ENCODE data around the gene FAM53B. TPM values are rescaled to one million over a fixed set of nuclear protein-coding genes. Genes with fewer than 3 reads are reported as not detected.

The FAM53B gene
- total RNA-seq, 1 donor from 2014 or later = 19.3 TPM

- Mint-ChIP-seq H3K9me3 (no peaks in the 10 kb centered on the region), H3K27me3 (ENCODE audit: low read depth) (no peaks in the 10 kb centered on the region), H3K36me3 (ENCODE audit: low read depth) (peaks cover 40% of the 10 kb centered on the region), H3K4me1 (ENCODE audit: low read depth) (peaks cover 72% of the 10 kb centered on the region), H3K4me3 (ENCODE audit: low read depth) (no peak overlapping the region), H3K27ac (peak overlapping the region; percentile 72)
- intact Hi-C loops (cut with micrococcal nuclease) = no loop called here
- DNase-seq (ENCODE audit: low spot score) = no peak
These were observed 22.7 kb downstream of the FAM53B start for GRCh38 chr10:124721330-124722045.

DNA sequence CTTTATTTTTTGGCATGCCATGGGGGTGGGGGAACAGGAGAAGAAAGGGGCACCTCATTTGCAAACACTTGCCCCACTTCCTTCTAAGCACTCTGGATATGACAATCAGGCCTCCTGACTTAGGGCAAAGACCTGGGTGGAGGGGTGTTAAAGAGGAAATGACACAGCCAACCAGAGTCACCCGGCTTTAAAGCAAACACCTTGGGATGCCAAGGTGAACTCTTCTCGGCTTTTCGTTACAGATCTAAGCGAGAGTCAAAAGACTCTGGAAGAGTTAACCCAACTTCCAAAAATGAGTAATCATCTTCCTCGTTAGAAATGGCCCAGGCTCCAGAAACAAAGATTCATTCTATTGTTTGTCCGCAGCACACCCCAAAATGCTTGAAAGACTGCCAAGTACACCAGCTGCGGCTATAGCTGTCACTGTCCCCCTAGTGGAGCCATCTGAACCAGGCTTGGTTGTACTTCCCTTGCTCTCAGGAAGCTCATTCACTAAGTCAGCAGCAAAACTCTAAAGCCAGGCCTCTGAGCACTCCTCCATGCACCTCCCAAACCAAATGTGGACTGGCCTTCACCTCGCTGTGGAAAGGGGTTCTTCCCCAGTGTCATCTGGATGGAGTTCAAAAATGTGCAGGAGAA, 24.8 kb downstream of the FAM53B start:
- Mint-ChIP-seq H3K4me3 (ENCODE audit: low read depth) (peak overlapping the region; percentile 47), H3K27me3 (ENCODE audit: low read depth) (peaks cover 2% of the 10 kb centered on the region), H3K36me3 (ENCODE audit: low read depth) (peaks cover 38% of the 10 kb centered on the region), H3K27ac (peak overlapping the region; percentile 58), H3K9me3 (no peaks in the 10 kb centered on the region), H3K4me1 (ENCODE audit: low read depth) (peaks cover 76% of the 10 kb centered on the region)
- intact Hi-C loops (cut with micrococcal nuclease) = loop anchor here (1.0 to 10.0 kb wide), 2 partner anchors 71 to 345 kb away; no protein-coding TSS in a partner anchor
- peak; percentile 47 for DNase-seq (ENCODE audit: low spot score)

- Mint-ChIP-seq H3K36me3 (ENCODE audit: low read depth) (peaks cover 45% of the 10 kb centered on the region), H3K9me3 (no peaks in the 10 kb centered on the region), H3K4me3 (ENCODE audit: low read depth) (peak overlapping the region; percentile 24), H3K27me3 (ENCODE audit: low read depth) (peaks cover 2% of the 10 kb centered on the region), H3K4me1 (ENCODE audit: low read depth) (peaks cover 75% of the 10 kb centered on the region), H3K27ac (peak overlapping the region; percentile 58)
- intact Hi-C loops (cut with micrococcal nuclease) = loop anchor here (1.0 to 10.0 kb wide), 6 partner anchors 10 to 347 kb away; no protein-coding TSS in a partner anchor
- DNase-seq (ENCODE audit: low spot score) = peak; percentile 64
These were observed 26.1 kb downstream of the FAM53B start for GRCh38 chr10:124717911-124718741.

- H3K4me1 Mint-ChIP-seq (ENCODE audit: low read depth) = peaks cover 74% of the 10 kb centered on the region
- no peak for DNase-seq (ENCODE audit: low spot score)
- H3K9me3 Mint-ChIP-seq = no peaks in the 10 kb centered on the region
- peak overlapping the region; percentile 58 for H3K27ac Mint-ChIP-seq
- H3K36me3 Mint-ChIP-seq (ENCODE audit: low read depth) = peaks cover 50% of the 10 kb centered on the region
- H3K27me3 Mint-ChIP-seq (ENCODE audit: low read depth) = peaks cover 2% of the 10 kb centered on the region
- H3K4me3 Mint-ChIP-seq (ENCODE audit: low read depth) = no peak overlapping the region
- intact Hi-C loops (cut with micrococcal nuclease) = loop anchor here (10.0 kb wide), 1 partner anchor 348 kb away; no protein-coding TSS in a partner anchor
These were observed 27.0 kb downstream of the FAM53B start for GRCh38 chr10:124717041-124717757.

DNA sequence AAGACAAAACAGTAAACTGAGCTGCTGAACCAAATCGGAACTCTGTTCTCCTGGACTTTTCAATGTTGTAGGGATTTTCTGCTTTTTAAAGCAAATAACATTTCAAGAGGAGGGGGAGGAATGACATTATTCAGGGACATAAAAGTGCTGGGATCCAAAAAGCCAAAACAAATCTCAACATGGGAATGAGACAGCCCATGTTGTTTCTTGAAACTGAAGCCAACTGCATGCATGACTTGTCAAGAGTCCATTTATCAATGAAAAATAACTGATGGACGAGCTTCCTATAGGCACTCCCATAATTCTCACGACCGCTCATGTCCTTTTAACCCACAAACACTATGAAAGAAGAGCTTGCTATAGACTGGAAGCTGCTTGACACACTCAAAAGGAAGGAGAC, 27.8 kb downstream of the FAM53B start:
- no peak for DNase-seq (ENCODE audit: low spot score)
- Mint-ChIP-seq H3K27ac (no peak overlapping the region), H3K4me1 (ENCODE audit: low read depth) (peaks cover 67% of the 10 kb centered on the region), H3K9me3 (no peaks in the 10 kb centered on the region), H3K4me3 (ENCODE audit: low read depth) (no peak overlapping the region), H3K27me3 (ENCODE audit: low read depth) (peaks cover 2% of the 10 kb centered on the region), H3K36me3 (ENCODE audit: low read depth) (peaks cover 49% of the 10 kb centered on the region)
- intact Hi-C loops (cut with micrococcal nuclease) = loop anchor here (10.0 kb wide), 1 partner anchor 348 kb away; no protein-coding TSS in a partner anchor

- no peak for DNase-seq (ENCODE audit: low spot score)
These were observed 28.7 kb downstream of the FAM53B start for GRCh38 chr10:124715439-124715838.

GRCh38 chr10:124713679-124714255, 30.4 kb downstream of the FAM53B start:
- H3K4me1 Mint-ChIP-seq (ENCODE audit: low read depth) = peaks cover 72% of the 10 kb centered on the region
- peaks cover 2% of the 10 kb centered on the region for H3K27me3 Mint-ChIP-seq (ENCODE audit: low read depth)
- peaks cover 46% of the 10 kb centered on the region for H3K36me3 Mint-ChIP-seq (ENCODE audit: low read depth)
- intact Hi-C loops (cut with micrococcal nuclease) = loop anchor here (10.0 kb wide), 1 partner anchor 351 kb away; no protein-coding TSS in a partner anchor
- no peak overlapping the region for H3K27ac Mint-ChIP-seq
- H3K9me3 Mint-ChIP-seq = no peaks in the 10 kb centered on the region
- DNase-seq (ENCODE audit: low spot score) = no peak
- no peak overlapping the region for H3K4me3 Mint-ChIP-seq (ENCODE audit: low read depth)

More at GRCh38 chr10:124715439-124715838, 28.7 kb downstream of the FAM53B start:
- peaks cover 70% of the 10 kb centered on the region for H3K4me1 Mint-ChIP-seq (ENCODE audit: low read depth)
- H3K9me3 Mint-ChIP-seq = no peaks in the 10 kb centered on the region
- H3K27ac Mint-ChIP-seq = no peak overlapping the region
- intact Hi-C loops (cut with micrococcal nuclease) = loop anchor here (10.0 kb wide), 1 partner anchor 349 kb away; no protein-coding TSS in a partner anchor
- H3K4me3 Mint-ChIP-seq (ENCODE audit: low read depth) = no peak overlapping the region
- H3K27me3 Mint-ChIP-seq (ENCODE audit: low read depth) = peaks cover 2% of the 10 kb centered on the region
- peaks cover 50% of the 10 kb centered on the region for H3K36me3 Mint-ChIP-seq (ENCODE audit: low read depth)

DNA sequence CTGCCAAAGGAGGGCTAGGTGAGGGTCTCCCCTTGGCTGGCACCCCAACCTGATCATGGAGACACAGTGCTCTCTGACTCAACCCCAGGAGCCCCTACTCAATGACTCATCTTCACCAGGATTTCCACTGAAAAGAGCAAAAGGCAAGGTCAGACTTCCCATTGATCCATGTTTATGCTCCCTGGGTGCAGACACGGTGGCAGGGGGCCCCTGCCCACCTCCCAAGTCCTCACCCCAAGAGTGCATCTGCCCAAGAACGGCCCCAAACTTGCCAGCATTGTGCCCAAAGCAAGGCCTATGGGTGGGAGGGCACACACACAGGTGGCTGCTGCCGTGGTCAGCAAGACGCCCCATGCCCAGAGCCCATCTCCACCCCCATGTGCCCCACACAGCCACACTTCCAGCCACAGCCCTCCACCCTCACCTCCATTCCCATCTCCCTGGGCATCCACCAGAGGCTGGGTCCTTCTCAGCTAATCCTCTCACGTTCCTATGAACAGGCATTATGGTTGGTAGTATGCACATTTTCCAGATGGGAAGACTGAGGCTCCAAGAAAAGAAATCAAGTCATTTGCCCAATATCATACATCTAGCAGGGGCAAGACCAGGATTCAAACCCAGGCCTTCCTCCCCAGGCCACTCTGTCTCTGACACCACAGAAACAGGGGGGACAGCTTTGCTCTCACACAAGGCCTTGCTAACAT, 31.3 kb downstream of the FAM53B start:
- no peak for DNase-seq (ENCODE audit: low spot score)
- Mint-ChIP-seq H3K4me1 (ENCODE audit: low read depth) (peaks cover 72% of the 10 kb centered on the region), H3K4me3 (ENCODE audit: low read depth) (no peak overlapping the region), H3K27ac (no peak overlapping the region), H3K9me3 (no peaks in the 10 kb centered on the region), H3K27me3 (ENCODE audit: low read depth) (peaks cover 2% of the 10 kb centered on the region), H3K36me3 (ENCODE audit: low read depth) (peaks cover 47% of the 10 kb centered on the region)
- intact Hi-C loops (cut with micrococcal nuclease) = loop anchor here (10.0 kb wide), 1 partner anchor 352 kb away; no protein-coding TSS in a partner anchor

DNA sequence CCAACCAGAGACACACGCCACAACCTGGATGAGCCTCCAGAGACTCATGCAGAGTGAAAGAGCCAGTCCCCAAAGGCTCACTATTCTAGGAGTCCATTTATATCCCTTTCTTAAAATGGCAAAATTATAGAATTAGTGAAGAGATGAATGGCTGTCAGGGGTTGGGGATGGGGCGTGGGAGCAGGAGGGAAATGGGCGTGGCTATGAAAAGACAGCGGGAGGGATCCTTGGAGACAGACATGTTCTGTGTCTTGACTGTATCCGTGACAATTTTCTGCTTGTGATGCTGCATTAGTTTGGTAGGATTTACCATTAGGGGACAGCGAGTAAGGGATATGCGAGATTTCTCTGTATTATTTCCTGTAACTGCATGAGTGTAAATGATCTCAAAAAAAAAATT, 33.0 kb downstream of the FAM53B start:
- DNase-seq (ENCODE audit: low spot score) = no peak
- H3K27me3 Mint-ChIP-seq (ENCODE audit: low read depth) = peaks cover under 1% of the 10 kb centered on the region
- intact Hi-C loops (cut with micrococcal nuclease) = loop anchor here (10.0 kb wide), 1 partner anchor 354 kb away; no protein-coding TSS in a partner anchor
- peaks cover 70% of the 10 kb centered on the region for H3K4me1 Mint-ChIP-seq (ENCODE audit: low read depth)
- H3K9me3 Mint-ChIP-seq = no peaks in the 10 kb centered on the region
- peaks cover 40% of the 10 kb centered on the region for H3K36me3 Mint-ChIP-seq (ENCODE audit: low read depth)
- no peak overlapping the region for H3K4me3 Mint-ChIP-seq (ENCODE audit: low read depth)
- no peak overlapping the region for H3K27ac Mint-ChIP-seq

- intact Hi-C loops (cut with micrococcal nuclease) = loop anchor here (10.0 kb wide), 1 partner anchor 354 kb away; no protein-coding TSS in a partner anchor
- H3K4me3 Mint-ChIP-seq (ENCODE audit: low read depth) = no peak overlapping the region
- peaks cover 46% of the 10 kb centered on the region for H3K36me3 Mint-ChIP-seq (ENCODE audit: low read depth)
- peaks cover 68% of the 10 kb centered on the region for H3K4me1 Mint-ChIP-seq (ENCODE audit: low read depth)
- no peaks in the 10 kb centered on the region for H3K9me3 Mint-ChIP-seq
- no peak overlapping the region for H3K27ac Mint-ChIP-seq
- no peak for DNase-seq (ENCODE audit: low spot score)
- H3K27me3 Mint-ChIP-seq (ENCODE audit: low read depth) = no peaks in the 10 kb centered on the region
These were observed 33.8 kb downstream of the FAM53B start for GRCh38 chr10:124710266-124710881.

DNA sequence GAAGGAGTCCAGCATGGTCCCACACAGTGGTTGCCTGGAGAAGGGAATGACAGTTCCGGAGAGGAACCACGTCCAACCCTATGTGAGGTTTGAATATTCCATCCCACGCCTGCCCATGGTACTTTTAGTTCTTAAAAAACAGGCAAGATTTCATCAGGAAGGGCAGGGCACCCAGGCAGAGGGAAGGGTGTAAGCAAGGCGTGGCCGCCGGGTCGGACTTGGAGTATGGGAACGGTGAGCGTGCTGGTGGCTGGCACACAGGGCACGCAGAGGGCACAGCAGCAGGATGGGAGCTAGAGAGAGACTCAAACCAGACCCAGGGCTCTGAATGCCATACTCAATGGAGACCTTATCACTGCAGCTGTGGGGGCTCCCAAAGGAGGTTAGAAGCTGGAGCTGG, 34.3 kb downstream of the FAM53B start:
- no peak for DNase-seq (ENCODE audit: low spot score)
- intact Hi-C loops (cut with micrococcal nuclease) = loop anchor here (10.0 kb wide), 1 partner anchor 355 kb away; no protein-coding TSS in a partner anchor
- H3K4me3 Mint-ChIP-seq (ENCODE audit: low read depth) = no peak overlapping the region

More for the DNA sequence above, 34.3 kb downstream of the FAM53B start:
- Mint-ChIP-seq H3K36me3 (ENCODE audit: low read depth) (peaks cover 48% of the 10 kb centered on the region), H3K4me1 (ENCODE audit: low read depth) (peaks cover 64% of the 10 kb centered on the region), H3K27me3 (ENCODE audit: low read depth) (no peaks in the 10 kb centered on the region), H3K27ac (no peak overlapping the region), H3K9me3 (no peaks in the 10 kb centered on the region)
